NOMO-1 (cell line): ENCODE results near the gene JAK1.
A peak's percentile ranks its signal among the peaks of the same experiment; 100 is the strongest.

Source experiments
- DNase-seq, 2 experiments: peaks; one replicate each; lab custom pipeline; 2025; ENCODE audit not compliant: unreplicated experiment in 2 of 2; lab: John Stamatoyannopoulos, UW

Gene JAK1

GRCh38 chr1:64980745-64981600 lies 14.6 kb upstream of the JAK1 start:
- no peak for DNase-seq

DNA sequence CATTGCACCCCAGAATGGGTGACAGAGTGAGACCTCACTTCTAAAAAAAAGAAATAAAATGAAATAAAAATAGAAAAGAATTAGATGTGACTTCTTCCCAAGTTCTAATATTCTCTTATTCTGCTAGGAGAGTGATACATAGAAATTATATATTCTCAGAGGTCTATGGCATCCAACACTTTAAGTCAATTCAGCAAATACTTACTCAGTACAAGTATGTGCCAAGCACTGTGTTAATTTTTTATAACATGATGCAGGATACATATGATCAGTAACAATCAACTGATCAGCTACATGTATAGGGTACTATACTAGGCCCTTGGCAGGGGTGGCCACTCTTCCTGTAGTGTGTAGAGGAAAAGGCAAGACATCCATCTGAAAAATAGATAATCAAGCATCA lies 13.0 kb upstream of the JAK1 start:
- no peak for DNase-seq

DNA sequence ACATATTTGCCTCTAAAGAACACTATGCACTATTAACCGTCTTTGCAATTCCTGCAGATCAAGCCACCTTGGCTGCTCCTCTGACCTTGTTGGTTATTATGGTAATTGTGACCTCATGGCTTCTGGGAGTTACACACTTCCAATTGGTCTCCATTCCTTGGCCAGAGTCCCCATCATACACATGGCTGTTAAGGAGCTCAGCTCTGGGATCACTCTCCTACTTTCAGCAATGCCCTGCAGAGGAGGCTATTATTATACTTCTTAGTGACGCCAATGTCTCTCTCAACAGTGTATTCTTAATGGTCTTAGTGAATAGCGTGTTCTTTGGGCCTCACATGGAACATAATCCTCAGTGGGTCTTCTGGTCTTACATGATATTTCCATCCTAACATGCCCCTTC lies 10.0 kb upstream of the JAK1 start:
- no peak for DNase-seq

DNA sequence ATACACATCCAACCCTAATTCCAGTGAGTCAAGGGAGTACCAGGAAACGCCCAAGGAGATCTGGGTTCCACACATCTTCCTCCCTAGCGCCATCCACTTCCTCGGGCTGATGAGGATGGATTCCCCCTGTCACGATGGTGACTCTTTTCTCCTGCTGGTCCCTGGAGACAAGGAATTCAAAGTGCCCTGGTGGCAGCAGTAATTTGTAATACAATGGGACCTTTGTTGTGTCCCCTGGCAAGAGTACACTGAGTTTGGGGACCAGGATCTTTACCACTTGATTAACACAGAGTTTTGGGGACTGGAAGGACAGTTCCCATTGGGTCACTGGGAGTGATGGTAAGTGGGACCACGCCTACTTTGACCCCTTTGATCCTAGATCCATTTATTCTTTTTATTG lies 9.4 kb upstream of the JAK1 start:
- DNase-seq, result no peak

- DNase-seq, result no peak
Measured at GRCh38 chr1:64975127-64975526, 8.8 kb upstream of the JAK1 start.

DNA sequence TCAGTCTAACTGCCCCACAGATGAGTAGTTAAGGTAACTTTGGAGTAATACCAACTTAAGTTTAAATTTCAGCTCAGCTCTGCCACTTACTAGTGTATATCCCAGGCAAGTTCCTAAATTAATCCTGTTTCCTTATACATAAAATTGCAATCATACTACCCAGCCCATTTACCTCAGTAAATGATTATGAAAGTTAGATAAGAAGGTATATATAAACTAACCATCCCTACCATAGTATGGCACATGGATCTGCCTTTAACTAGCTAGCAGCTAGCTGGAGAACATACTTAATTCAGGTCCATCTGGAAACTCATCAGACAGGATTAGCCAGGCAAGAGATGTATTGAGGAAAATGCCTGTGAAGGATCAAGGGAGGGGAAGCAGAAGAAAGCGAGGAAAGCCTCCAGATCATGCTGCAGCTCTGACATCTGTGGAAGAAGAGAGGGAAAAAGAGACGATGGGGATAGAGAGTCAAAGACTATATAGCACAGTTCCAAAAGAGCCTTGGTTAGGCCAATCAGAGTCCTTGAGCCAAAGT lies 8.0 kb upstream of the JAK1 start:
- no peak for DNase-seq

- DNase-seq, result no peak
Measured at GRCh38 chr1:64973061-64973647, 6.8 kb upstream of the JAK1 start.

- DNase-seq, result no peak
Measured at GRCh38 chr1:64969305-64970046, 3.1 kb upstream of the JAK1 start.

GRCh38 chr1:64967381-64967780 lies 1.0 kb upstream of the JAK1 start:
- no peak for DNase-seq

GRCh38 chr1:64965366-64966157 lies 787 bp downstream of the JAK1 start:
- DNase-seq, result peak; percentile 29 to 46

GRCh38 chr1:64963466-64963865 lies 2.9 kb downstream of the JAK1 start:
- DNase-seq, result no peak

DNA sequence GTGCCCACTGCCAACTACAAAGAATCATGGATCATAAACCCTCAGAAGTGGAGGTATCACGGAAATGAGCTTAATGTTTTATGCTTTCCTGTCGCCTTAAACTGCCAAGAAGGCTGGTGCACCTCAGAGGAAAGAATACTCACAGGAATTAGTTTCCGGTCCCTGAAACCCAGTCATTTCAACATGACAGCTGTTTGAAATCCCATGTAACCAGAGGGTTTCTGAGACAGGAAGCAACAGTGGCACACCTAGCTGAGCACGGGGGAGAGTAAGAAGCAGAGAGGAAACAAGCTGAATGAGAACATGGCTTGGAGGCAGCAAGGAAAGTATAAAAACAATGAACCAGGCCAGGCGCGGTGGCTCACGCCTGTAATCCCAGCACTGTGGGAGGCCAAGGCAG lies 3.9 kb downstream of the JAK1 start:
- no peak for DNase-seq

GRCh38 chr1:64961923-64962322 lies 4.4 kb downstream of the JAK1 start:
- no peak for DNase-seq

GRCh38 chr1:64960731-64961130 lies 5.6 kb downstream of the JAK1 start:
- no peak for DNase-seq

DNA sequence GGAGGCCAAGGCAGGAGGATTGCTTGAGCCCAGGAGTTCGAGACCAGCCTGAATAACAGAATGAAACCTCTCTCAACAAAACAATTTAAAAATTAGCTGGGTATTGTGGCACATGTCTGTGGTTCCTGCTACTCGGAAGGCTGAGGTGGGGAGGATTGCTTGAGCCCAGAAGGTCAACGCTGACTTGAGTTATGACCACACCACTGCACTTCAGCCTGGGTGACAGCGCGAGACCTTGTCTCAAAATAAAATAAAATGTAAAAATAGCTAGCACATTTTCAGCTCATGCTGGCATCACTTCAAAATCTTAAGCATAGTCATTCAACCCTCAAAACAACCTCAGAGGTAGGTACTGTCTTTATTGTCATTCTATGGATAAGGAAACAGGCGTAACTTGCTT lies 6.4 kb downstream of the JAK1 start:
- no peak for DNase-seq

DNA sequence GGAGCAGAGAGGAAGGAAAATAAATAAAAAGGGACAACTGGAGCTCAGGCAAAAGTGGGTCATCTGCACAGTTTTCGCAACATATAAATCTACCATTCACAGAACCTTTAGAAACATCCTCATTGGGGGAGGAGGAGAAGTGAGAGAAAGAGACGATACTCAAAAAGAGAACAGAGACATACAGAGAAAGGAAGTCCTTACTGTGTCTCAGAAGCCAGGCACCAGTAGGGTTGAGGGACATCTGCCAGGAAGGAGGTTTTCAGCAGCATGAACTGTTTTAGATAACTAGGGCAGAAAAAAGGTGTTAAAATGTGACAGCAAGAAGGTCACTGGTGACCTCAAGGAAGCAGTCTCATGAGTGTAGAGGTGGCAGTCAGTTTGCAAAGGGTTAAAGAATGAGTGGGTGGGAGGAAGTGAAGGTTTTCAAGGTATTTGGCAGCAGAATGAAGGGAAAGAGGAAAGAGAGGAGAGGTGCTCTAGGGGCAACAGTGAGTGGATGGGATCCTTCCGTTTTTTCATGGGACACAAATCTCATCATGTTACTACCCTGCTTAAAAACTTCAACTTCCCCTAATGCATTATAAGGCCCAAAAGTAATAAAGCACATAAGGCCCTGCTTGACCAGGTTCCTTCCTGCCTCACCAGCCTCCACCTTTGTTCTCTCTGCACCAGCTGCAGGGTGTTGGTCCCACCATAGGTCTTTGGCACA lies 9.5 kb downstream of the JAK1 start:
- DNase-seq, result peak; percentile 50 to 81

DNA sequence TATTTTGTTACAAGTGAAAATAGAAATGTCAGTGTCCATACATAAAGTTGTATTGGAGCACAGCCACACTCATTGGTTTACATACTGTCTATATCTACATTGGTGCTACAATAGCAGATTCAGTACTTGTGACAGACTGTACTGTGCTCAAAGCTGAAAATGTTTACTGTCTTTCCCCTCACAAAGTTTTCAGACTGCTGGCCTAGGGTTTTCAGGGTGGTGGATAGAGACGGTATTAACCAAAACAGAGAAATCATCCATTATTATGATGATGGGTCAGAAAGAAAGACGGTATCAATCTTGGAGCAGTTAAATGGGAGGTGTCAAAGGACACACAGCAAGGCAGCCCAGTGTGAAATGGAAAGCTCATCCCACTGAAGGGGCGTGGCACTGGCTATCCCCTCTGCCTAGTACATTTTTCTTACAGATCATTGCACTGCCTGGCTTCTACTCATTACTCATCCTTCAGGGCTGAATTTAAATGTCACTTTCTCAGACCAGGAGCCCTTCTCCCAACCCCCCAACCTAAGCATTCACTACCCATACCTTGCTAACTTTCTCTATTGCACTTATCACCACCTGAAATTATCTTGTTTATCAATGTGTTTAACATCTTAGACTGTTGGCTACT lies 10.2 kb downstream of the JAK1 start:
- no peak for DNase-seq

DNA sequence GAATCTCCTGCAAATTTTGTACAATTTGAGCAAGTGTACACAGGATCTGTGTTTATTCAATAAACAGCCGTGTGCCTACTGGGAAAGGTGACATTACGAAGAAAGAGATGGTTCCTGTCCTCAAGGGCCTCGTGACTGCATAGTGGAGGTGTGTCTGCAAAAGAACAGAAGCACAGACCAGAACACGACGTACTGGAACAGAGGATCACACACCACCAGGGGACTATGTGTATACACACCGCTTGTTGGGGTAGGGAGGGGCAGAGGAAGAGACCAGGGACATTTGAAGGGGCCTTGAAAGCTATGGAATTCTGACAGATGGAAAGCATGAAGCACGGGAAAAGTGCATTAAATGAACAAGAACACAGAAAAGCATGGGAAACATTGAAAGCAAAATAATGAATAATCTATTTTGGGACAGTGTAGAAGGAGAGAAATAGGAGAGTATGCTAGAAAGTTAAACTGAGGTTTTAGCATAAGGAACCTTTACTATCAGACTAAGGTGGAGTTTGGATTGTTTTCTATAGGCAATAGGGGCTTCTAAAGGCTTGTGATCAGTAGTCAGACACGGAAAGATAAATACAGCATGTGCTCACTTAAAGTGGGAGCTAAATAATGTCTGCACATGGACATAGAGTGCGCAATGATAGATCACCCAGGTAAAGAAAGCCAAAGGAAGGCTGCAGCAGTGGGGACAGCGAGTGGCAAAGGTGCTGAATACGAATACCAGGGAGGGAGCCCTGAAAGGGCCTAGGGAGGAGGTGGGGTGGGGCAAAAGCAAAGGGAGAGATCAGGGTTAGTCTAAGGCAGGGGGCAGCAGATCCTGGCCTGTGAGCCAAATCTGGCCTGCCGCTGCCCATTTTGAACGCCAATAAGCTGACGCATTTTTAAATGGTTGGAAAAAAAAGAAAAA lies 11.0 kb downstream of the JAK1 start:
- no peak for DNase-seq

DNA sequence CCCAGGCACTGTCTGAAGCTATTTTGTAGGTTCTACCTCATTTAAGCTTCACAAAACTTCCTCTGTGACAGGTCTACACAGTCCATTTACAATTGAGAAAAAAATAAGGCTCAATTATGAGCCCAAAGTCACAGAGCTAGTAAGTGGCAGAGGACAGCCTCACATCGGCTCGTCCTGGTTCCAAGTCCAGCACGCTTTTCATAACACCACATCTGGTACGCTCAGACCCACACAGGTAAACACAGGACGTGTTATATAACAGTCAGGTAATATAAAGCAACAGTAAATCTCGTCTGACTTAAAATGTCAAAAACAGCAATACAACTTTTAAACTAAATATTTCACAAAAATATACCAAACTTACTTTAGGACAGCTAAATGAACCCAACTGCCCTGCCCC lies 13.1 kb downstream of the JAK1 start:
- no peak for DNase-seq
